ENCODE data around the gene L2HGDH.

DNA sequence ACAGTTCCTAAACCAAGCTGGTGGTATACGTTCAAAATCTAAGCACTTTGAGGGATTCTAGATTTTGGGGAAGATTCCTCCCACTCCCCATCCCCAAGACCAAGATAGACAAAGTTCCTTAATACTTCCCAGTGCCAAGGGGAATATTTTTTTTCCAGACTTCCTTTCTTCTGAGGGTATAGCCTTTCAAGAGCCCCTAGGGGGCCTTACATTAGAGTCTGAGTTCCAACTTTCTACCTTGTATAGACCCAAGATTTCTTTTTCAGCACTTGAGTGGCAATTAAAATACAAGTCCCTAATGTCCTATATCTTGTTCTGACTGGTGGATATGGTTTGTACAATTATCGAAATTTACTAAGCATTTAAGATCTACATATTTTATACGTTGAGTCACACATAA lies 52.0 kb downstream of the L2HGDH start:
- TF ChIP-seq MAFK (IDR thresholded peaks at IDR 0.05; ENCODE audit: partially characterized antibody) (no peak), NR3C1 (IDR thresholded peaks at IDR 0.05) (no peak), POLR2A (IDR thresholded peaks at IDR 0.05; ENCODE audit: low read length) (no peak), HDAC2 (IDR thresholded peaks at IDR 0.05) (no peak), EP300 (IDR thresholded peaks at IDR 0.05) (no peak), CBX8 (IDR thresholded peaks at IDR 0.05) (no peak), ZFP36 (IDR thresholded peaks at IDR 0.05; ENCODE audit: borderline replicate concordance, partially characterized antibody) (no peak), BCL3 (IDR thresholded peaks at IDR 0.05) (no peak), ESRRA (IDR thresholded peaks at IDR 0.05; ENCODE audit: borderline replicate concordance, low read length) (no peak), RAD21 (conservative IDR thresholded peaks at IDR 0.05 in 1 of 2, IDR thresholded peaks at IDR 0.05 in 1 of 2) (no peak), RCOR1 (IDR thresholded peaks at IDR 0.05; ENCODE audit: low read depth, low read length) (no peak)
- TF ChIP-seq, protein P1, sequence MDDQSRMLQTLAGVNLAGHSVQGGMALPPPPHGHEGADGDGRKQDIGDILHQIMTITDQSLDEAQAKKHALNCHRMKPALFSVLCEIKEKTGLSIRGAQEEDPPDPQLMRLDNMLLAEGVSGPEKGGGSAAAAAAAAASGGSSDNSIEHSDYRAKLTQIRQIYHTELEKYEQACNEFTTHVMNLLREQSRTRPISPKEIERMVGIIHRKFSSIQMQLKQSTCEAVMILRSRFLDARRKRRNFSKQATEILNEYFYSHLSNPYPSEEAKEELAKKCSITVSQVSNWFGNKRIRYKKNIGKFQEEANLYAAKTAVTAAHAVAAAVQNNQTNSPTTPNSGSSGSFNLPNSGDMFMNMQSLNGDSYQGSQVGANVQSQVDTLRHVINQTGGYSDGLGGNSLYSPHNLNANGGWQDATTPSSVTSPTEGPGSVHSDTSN (IDR thresholded peaks at IDR 0.05), result no peak
- TF ChIP-seq, protein P2, sequence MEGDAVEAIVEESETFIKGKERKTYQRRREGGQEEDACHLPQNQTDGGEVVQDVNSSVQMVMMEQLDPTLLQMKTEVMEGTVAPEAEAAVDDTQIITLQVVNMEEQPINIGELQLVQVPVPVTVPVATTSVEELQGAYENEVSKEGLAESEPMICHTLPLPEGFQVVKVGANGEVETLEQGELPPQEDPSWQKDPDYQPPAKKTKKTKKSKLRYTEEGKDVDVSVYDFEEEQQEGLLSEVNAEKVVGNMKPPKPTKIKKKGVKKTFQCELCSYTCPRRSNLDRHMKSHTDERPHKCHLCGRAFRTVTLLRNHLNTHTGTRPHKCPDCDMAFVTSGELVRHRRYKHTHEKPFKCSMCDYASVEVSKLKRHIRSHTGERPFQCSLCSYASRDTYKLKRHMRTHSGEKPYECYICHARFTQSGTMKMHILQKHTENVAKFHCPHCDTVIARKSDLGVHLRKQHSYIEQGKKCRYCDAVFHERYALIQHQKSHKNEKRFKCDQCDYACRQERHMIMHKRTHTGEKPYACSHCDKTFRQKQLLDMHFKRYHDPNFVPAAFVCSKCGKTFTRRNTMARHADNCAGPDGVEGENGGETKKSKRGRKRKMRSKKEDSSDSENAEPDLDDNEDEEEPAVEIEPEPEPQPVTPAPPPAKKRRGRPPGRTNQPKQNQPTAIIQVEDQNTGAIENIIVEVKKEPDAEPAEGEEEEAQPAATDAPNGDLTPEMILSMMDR (IDR thresholded peaks at IDR 0.05), result no peak
